B cell (primary cell): Measurements from ENCODE around the gene CCL19. TPM values are rescaled to one million over a fixed set of nuclear protein-coding genes. Genes with fewer than 3 reads are reported as not detected.

ENCODE experiments used
- ATAC-seq: fragments of 200-7000 bp; cut with Tn5 transposase; one replicate; pipeline ENCODE4 v1.10.0; 2021; ENCODE audit warnings: low read depth, mild to moderate bottlenecking, moderate number of reproducible peaks, moderate library complexity
- CTCF ChIA-PET: fragments of 350-600 bp; sonication (Branson Sonifier 250); formaldehyde crosslinking; loops from one replicate; lab custom pipeline; 2021; ENCODE audit warnings: antibody characterized with exemption, inconsistent platforms; lab: Charles Lee
- POLR2A ChIA-PET: fragments of 350-600 bp; sonication (Branson Sonifier 250); formaldehyde crosslinking; loops from one replicate; lab custom pipeline; 2021; ENCODE audit warnings: antibody characterized with exemption; lab: Charles Lee
- DNase-seq: peaks from one replicate; pipeline ENCODE4 v3.0.0; 2013
- H2AFZ ChIP-seq: 2 replicates; pipeline ENCODE4 v1.6.1; 2012; ENCODE audit warnings: mild to moderate bottlenecking, low read depth, low read length; ENCODE audit not compliant: insufficient read depth, poor library complexity, severe bottlenecking
- H3K27ac ChIP-seq, 2 donors: 1 replicate in 1 of 2; 2 replicates in 1 of 2; pipeline ENCODE4 v1.5.1; 2012 to 2013; ENCODE audit warnings: low read length in 2 of 2, mild to moderate bottlenecking in 2 of 2, moderate library complexity in 1 of 2
- H3K27me3 ChIP-seq, 4 experiments: fragments of 200-600 bp in 1 of 4; sonication (generic) in 1 of 4; replicated peaks in 1 of 4; 1 replicate in 2 of 4; 2 replicates in 2 of 4; pipeline versions ENCODE4 v1.6.1 to v1.7.0; 2013 to 2016; ENCODE audit warnings: low read length in 3 of 4, mild to moderate bottlenecking in 2 of 4, mixed read lengths in 1 of 4, moderate library complexity in 1 of 4; ENCODE audit not compliant: insufficient read depth in 4 of 4, control insufficient read depth in 3 of 4; ENCODE audit errors: control extremely low read depth in 1 of 4
- H3K36me3 ChIP-seq, 2 experiments: replicated peaks in 1 of 2; 1 replicate in 1 of 2; 2 replicates in 1 of 2; pipeline versions ENCODE4 v1.6.1 to v1.7.1; 2013; ENCODE audit warnings: low read length in 1 of 2; ENCODE audit not compliant: insufficient read depth in 2 of 2, control insufficient read depth in 1 of 2; ENCODE audit errors: control extremely low read depth in 1 of 2, extremely low read depth in 1 of 2
- H3K4me1 ChIP-seq, 2 donors: fragments of 200-600 bp in 1 of 2; sonication (generic) in 1 of 2; 1 replicate in 1 of 2; 2 replicates in 1 of 2; pipeline versions ENCODE4 v1.5.1 to v1.6.1; 2013 to 2017; ENCODE audit warnings: low read length in 2 of 2; ENCODE audit not compliant: control insufficient read depth in 2 of 2, insufficient read depth in 2 of 2
- H3K4me2 ChIP-seq: replicated peaks from 2 replicates; pipeline ENCODE3; 2012; ENCODE audit warnings: mild to moderate bottlenecking, low read depth, low read length; ENCODE audit not compliant: poor library complexity, severe bottlenecking
- H3K4me3 ChIP-seq, 5 experiments: fragments of 200-600 bp in 1 of 5; sonication (generic) in 1 of 5; 1 replicate in 3 of 5; 2 replicates in 2 of 5; pipeline versions ENCODE4 v1.5.1 to v1.7.0; 2011 to 2016; ENCODE audit warnings: low read length in 4 of 5, mild to moderate bottlenecking in 4 of 5, low read depth in 2 of 5, control low read depth in 1 of 5, moderate library complexity in 1 of 5; ENCODE audit not compliant: insufficient read depth in 1 of 5; ENCODE audit errors: control extremely low read depth in 1 of 5, extremely low read depth in 1 of 5
- H3K79me2 ChIP-seq: fragments of 200-600 bp; sonication (generic); one replicate; pipeline ENCODE4 v1.6.0; 2016; ENCODE audit warnings: low read length; ENCODE audit not compliant: control insufficient read depth, insufficient read depth
- H3K9ac ChIP-seq: fragments of 200-600 bp; sonication (generic); 2 replicates; pipeline ENCODE4 v1.6.1; 2017; ENCODE audit warnings: mild to moderate bottlenecking, low read length, moderate library complexity
- H3K9me3 ChIP-seq, 3 donors: one replicate each; pipeline versions ENCODE4 v1.6.1 to v1.7.1; 2013; ENCODE audit warnings: low read length in 2 of 3; ENCODE audit not compliant: control insufficient read depth in 2 of 3, insufficient read depth in 1 of 3; ENCODE audit errors: control extremely low read depth in 1 of 3
- H4K20me1 ChIP-seq: 2 replicates; pipeline ENCODE4 v1.6.0; 2012; ENCODE audit warnings: mild to moderate bottlenecking, low read length; ENCODE audit not compliant: insufficient read depth, control insufficient read depth, poor library complexity, severe bottlenecking
- H3K27ac Mint-ChIP-seq: one replicate; pipeline ENCODE4 v1.8.0; 2021; ENCODE audit warnings: mixed read lengths
- H3K27me3 Mint-ChIP-seq: one replicate; pipeline ENCODE4 v1.8.0; 2021; ENCODE audit warnings: mixed read lengths
- H3K4me1 Mint-ChIP-seq: one replicate; pipeline ENCODE4 v1.8.0; 2021; ENCODE audit warnings: mixed read lengths
- H3K4me3 Mint-ChIP-seq: one replicate; pipeline ENCODE4 v1.8.0; 2021; ENCODE audit warnings: mixed read lengths
- H3K9me3 Mint-ChIP-seq: one replicate; pipeline ENCODE4 v1.8.0; 2022; ENCODE audit warnings: mixed read lengths; ENCODE audit not compliant: insufficient read depth
- CTCF ChIP-seq: fragments of 200-600 bp; IDR thresholded peaks from one replicate; pipeline ENCODE4 v1.8.0; 2022; ENCODE audit warnings: antibody characterized with exemption, mild to moderate bottlenecking
- EZH2 ChIP-seq: IDR thresholded peaks from 2 replicates; pipeline ENCODE4 v1.6.1; 2012; ENCODE audit warnings: borderline replicate concordance, low read depth, mild to moderate bottlenecking, moderate library complexity, low read length; ENCODE audit not compliant: insufficient read depth, poor library complexity, severe bottlenecking
- WGBS: methylation state at CpG from one replicate; pipeline ENCODE4 v1.1.5; 2013; ENCODE audit warnings: missing lambda C conversion rate; ENCODE audit not compliant: insufficient coverage; 5-methylcytosine and 5-hydroxymethylcytosine counted together
- intact Hi-C: fragments of 100-400 bp; cut with micrococcal nuclease; formaldehyde crosslinking; loops from one replicate; pipeline ENCODE4 v1.10.0; 2022
- polyA plus RNA-seq: library from polyadenylated mRNA; depleted of rRNA; stranded (reverse); fragments of >200 nt; gene quantifications from 2 replicates; pipeline ENCODE4 v1.2.3, GENCODE V29; 2012
- total RNA-seq, 2 donors: library from RNA; stranded (reverse); fragments of 120-200 nt in 1 of 2; gene quantifications; 1 replicate in 1 of 2; 2 replicates in 1 of 2; pipeline versions ENCODE4 v1.2.3 to v1.2.4, GENCODE V29; 2013 to 2022

CCL19 gene
- total and polyA plus RNA-seq, 2 donors (not counting 1 experiment from before 2014, with no cell fraction given) = not detected

DNA sequence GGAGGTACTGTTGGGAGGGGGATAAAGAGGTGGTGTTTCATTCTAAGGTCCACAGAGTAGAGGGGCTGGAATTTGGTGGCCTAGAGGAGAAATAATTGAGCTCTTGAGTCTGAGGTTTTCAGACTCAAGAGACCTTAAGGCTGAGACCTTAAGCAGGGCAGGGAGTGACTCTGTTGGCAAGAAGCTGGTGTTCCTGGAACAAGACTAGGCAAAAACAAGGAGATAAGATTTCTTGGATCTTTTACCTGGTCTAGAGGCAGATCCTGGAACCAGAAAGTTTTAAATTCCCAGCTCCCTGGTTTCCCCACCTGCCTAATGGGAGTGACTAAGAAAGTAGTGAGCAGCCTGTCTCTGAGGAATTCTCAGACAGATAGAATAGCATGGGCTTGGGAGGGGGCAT, 22.9 kb upstream of the CCL19 start:
- intact Hi-C loops = no loop called here
- Histone ChIP-seq H3K27me3 (peaks cover 0 to 13% (median 7%) of the 10 kb centered on the region in 4 experiments), H2AFZ (no peak overlapping the region), H3K4me2 (no peak overlapping the region), H3K4me1 (no peaks in the 10 kb centered on the region), H3K9ac (no peak overlapping the region), H3K9me3 (no peaks in the 10 kb centered on the region), H3K27ac (no peak overlapping the region), H3K79me2 (no peaks in the 10 kb centered on the region), H3K4me3 (no peak overlapping the region), H4K20me1 (no peaks in the 10 kb centered on the region), H3K36me3 (no peaks in the 10 kb centered on the region)
- Mint-ChIP-seq H3K4me3 (no peak overlapping the region), H3K4me1 (no peaks in the 10 kb centered on the region), H3K9me3 (no peaks in the 10 kb centered on the region), H3K27ac (no peak overlapping the region), H3K27me3 (peaks cover 41% of the 10 kb centered on the region)
- TF ChIP-seq CTCF (no peak), EZH2 (no peak)
- ChIA-PET POLR2A (no interaction called here), CTCF (interaction anchor here (2.3 kb wide), 1 partner anchor 11 kb away, joined by 7 read pairs; no protein-coding TSS in a partner anchor)
- no peak for DNase-seq
- ATAC-seq = no peak

- Histone ChIP-seq H2AFZ (no peak overlapping the region), H3K4me1 (no peaks in the 10 kb centered on the region), H3K9ac (no peak overlapping the region), H3K4me3 (no peak overlapping the region), H3K79me2 (no peaks in the 10 kb centered on the region), H3K27me3 (peaks cover 0 to 13% (median 7%) of the 10 kb centered on the region in 4 experiments), H3K27ac (no peak overlapping the region), H3K36me3 (no peaks in the 10 kb centered on the region), H4K20me1 (no peaks in the 10 kb centered on the region), H3K9me3 (no peaks in the 10 kb centered on the region), H3K4me2 (no peak overlapping the region)
- WGBS = no CpG with 5 or more reads among the region's 1 CpG
- no peak for DNase-seq
- Mint-ChIP-seq H3K4me1 (no peaks in the 10 kb centered on the region), H3K9me3 (no peaks in the 10 kb centered on the region), H3K4me3 (no peak overlapping the region), H3K27me3 (peaks cover 36% of the 10 kb centered on the region), H3K27ac (no peak overlapping the region)
- CTCF ChIA-PET = no interaction called here
- ATAC-seq = no peak
- intact Hi-C loops = no loop called here
- TF ChIP-seq EZH2 (no peak), CTCF (no peak)
- POLR2A ChIA-PET = no interaction called here
These were observed 21.1 kb upstream of the CCL19 start for GRCh38 chr9:34712140-34712539.
